Bone marrow (tissue), 2 donors: ENCODE measurements around the gene ANP32B.

Experiments
- DNase-seq, 2 donors: peaks; one replicate each; lab custom pipeline; 2025; lab: John Stamatoyannopoulos, UW

Gene ANP32B

DNA sequence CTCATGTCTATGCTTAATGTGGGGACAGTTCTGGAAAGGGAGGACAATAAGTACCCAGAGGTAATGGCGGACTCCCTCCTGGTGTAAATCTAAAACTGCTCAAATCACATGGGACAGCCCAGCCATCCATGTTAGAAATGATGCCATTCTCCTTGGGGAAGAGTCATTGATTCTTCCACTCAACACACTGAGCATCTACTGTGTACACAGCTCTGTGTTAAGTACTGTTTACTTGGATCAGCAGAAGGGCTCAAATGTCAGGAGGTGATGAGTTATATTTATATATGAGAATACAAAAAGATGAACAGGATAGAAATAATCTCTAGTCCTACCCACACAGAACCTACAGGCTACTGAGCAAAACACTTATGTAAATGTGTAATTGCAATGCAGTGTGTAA, 41.6 kb downstream of the ANP32B start:
- DNase-seq: no peak

DNA sequence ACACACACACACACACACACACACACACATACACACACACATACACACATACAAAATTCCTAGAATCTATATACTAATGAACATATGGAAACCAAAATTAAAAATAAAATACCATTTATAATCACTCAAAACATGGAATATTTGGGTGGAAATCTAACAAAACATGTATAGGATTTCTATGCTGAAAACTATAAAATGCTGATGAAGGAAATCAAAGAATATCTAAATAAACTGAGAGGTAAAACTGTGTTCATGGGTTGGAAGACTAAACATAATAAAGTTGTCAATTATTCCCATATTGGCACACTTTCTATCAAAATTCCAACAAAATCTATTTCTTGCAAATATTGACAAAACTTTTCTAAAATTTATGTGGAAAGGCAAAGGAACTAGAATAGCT, 48.0 kb downstream of the ANP32B start:
- DNase-seq: no peak

DNA sequence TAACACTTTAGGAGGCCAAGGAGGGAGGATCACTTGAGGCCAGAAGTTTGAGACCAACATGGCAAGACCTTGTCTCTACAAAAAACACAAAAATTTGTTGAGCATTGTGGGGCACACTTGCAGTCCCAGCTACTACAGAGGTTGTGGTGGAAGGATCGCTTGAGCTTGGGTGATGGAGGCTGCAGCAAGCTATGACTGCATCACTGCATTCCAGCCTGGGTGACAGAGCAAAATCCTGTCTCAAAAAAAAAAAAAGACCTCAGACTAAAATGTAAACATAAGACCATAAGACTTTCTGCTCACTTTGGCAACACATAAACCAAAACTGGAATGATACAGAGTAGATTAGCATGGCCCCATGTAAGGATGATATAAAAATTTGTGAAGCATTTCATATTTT, 48.8 kb downstream of the ANP32B start:
- DNase-seq: no peak

DNA sequence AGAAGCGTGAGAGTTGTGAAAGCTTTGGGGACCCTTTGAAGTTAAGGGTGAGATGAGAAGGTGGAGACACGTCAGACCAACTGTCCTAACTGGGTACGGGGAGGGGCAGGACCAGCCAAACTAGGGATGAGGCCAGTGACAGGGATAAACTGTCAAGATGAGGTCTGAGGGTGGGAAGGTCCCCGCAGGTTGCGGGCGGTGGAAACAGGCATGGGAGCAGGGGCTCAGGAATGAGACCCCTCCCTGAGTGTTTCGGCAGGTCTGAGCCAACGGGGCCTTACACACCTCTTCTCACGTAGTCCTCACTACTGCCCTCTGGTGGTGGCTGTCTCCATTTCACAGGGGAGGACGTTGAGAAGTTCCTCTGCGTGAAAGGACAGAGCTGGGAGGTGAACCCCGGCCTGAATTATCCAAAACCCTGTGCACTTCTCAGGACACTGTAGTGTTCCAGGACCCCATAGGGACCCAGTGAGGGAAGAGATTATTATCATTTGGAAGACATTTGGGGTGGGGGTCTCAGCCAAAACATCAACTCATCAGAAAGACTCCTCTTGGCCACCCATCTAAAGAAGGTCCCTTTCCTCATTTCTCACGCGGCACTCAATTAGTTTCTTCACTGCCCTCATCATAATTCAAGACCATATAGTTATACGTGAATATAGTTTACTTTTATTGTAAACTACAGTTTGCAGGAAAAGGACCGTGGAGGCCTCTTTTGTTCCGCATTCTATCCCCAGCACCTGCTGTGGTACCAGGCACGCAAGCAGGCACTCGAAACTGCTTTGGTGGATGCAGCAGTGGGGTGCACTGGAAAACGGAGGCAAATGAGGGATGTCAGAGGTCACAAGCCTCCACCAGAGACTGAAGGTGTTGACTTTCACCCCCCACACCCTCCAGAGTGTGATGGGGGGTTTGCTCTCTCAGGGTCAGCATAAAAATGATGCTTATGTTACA, 51.7 kb downstream of the ANP32B start:
- peak; percentile 43 to 63 for DNase-seq

DNA sequence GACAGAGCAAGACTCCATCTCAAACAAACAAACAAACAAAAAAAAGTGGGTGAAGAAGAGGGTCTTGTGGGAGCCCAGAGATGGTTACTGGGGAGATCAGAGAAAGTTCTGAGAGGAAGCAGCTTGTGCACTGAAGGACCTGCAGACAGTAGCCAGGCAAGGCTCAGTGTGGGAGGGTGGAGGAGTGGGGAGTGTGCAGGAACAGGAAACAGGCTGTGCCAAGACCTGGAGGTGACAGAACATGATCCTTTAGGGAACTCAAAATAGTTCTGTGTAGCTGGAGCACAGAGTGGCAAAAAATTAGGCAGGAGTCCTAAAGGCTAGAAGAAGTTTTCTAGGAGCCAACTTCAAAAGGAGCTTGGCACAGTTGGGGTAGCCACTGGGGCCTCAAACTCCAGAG, 54.2 kb downstream of the ANP32B start:
- peak in 1 of 2 donors; percentile 92 for DNase-seq

DNA sequence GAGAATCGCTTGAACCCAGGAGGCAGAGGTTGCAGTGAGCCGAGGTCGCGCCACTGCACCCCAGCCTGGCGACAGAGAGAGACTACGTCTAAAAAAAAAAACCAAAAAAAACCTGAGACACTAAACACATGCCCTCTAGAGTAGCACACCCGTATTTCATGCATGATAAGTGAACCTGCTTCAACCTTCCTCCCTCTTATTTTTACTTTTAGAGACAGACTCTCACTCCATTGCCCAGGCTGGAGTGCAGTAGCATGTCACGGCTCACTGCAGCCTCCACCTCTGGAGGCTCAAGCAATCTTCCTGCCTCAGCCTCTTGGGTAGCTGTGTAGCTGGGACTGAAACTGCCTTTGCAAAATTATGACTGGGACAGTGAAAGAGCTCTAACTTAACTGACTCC, 55.8 kb downstream of the ANP32B start:
- DNase-seq: no peak

DNA sequence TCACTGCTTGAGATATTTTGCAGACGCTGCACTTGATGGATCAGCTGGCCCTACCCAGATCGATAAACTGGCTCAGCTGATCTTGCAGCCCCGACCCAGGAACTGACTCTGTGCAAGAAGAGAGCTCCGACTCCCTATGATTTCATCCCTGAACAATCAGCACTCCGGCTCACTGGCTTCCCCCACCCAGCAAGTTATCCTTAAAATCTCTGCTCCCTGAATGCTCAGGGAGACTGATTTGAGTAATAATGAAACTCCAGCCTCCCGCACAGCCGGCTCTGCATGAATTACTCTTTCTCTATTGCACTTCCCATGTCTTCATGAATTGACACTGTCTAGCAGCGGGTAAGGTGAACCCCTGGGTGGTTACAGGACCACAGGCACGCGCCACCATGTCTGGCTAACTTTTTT, 56.5 kb downstream of the ANP32B start:
- DNase-seq: no peak

DNA sequence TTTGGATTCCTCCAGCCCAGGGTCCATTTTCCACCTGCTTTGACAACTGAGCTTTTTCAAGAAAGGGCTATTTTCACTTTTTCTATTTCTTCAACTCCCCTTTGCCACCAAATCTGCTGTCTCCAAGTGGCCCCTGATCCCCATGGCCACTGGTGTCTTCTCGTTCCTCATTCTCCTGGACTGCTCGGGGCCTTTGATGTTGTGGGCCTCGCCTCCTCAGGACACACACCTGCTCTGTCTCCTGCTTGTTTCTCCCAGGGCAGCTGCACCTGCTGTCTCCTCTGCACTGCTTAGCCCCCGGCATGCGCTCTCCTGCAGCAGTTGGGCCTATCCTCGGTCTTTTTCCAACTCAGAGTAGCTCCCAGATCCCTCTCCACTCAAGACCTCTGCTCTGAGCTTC, 57.1 kb downstream of the ANP32B start:
- no peak for DNase-seq

DNA sequence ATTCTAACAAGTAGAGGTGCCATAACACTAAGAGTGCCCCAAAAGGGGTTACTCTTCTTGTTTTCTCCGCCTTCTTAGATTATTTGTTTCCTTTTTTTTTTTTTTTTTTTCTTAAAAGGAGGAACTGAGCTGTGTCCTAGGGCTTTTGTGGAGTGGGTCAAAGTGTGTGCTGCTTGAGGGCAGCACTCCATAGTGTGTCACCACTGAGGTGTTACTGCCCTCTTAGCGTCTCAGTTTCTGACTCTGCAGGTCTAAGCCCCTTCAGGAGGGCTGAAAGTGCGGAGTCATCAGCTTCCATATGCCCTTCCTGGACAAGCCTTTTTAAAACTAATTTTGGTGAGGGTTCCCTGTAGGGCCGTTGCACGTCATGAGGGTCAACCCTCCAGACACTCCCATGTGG, 60.8 kb downstream of the ANP32B start:
- no peak for DNase-seq

DNA sequence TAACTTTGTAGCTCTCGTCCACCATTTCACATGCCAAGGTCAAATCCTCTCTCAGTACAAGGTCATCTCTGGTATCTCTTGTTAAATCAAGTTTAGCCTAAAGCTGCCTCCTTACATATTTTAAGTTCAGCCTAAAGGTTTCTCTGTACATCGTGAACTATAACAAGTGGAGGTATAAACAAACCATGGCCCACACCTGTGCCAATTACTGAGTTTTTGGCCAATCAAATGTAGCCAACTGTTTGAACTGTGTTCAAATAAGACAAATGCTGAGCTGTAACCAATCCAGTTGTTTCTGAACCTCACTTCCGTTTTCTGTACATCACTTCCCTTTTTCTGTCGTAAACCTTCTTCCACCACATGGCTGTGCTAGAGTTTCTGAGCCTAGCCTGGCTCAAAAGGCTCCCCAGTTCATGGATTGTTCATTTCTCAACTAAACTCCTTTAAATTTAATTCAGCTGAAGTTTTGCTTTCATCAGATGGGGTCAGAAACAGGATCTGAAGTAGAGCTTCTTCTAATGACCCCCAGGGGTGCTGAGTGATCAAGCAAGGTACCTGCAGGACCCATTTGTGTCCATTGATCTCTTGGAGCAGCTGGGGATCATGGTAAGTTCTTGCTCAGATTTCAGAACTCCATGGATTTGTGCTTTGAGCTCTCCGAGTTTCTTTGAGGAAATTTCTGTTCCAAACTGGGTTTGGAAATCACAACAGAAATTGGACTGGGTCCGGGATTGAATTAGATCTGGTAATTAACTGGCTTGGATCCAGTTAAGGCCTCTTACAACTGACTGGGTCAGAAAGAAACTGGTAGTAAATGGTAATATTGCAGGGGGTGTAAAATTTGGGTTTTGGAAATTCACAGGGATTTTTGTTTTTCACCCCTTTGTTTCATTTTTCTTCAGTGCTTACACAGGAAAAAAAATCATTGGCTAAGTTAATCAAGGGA, 62.4 kb downstream of the ANP32B start:
- DNase-seq: peak in 1 of 2 donors; percentile 89

DNA sequence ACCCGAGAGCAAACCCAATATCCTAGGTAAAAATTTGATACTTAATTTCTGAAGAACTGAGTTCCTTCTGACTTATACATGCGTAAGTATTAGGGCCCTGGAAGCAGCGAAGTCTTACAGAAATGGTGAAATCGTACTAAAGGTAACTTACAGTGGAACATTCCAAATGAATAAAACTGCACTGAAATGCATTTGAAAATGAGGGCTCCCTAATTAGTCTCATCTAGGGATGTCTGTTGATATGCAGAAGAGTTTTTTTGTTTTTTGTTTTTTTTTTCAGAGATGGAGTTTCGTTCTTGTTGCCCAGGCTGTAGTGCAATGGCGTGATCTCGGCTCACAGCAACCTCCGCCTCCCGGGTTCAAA, 63.0 kb downstream of the ANP32B start:
- no peak for DNase-seq

DNA sequence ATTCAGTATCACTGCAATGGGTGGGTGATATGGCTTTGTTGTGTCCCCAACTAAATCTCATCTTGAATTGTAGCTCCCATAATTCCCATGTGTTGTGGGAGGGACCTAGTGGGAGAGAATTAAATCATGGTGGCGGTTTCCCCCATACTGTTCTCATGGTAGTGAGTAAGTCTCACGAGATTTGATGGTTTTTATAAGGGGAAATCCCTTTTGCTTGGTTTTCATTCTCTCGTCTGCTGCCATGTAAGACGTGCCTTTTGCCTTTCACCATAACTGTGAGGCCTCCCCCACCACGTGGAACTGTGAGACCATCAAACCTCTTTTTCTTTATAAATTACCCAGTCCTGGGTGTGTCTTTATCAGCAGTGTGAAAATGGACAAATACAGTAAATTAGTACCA, 63.9 kb downstream of the ANP32B start:
- no peak for DNase-seq

DNA sequence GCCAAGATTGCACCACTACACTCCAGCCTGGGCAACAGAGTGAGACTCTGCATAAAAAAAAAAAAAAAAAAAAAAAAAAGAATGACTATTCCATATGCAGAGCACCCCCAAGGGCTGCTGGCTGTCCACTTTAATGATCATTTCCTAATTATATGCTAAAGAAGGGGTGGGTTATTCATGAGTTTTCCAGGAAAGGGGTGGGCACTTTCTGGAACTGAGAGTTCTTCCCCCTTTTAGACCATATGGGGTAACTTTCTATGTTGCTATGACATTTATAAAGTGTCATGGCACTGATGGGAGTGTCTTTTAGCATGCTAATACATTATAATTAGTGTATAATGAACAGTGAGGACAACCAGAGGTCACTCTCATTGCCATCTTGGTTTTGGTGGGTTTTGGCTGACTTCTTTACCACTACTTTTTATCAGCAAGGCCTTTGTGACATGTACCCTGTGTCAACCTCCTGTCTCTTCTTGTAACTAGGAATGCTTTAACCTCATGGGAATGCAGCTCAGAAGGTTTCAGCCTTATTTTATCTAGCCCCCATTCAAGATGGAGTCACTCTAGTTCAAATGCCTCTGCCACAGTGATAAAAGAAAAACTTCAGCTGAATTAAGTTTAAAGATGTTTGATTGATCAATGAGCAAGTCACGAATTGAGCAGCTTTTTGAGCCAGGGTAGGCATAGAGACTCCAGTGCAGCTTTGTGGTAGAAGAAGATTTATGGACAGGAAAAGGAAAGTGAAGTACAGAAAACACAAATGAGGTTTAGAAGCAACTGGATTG, 66.3 kb downstream of the ANP32B start:
- peak in 1 of 2 donors; percentile 81 for DNase-seq

DNA sequence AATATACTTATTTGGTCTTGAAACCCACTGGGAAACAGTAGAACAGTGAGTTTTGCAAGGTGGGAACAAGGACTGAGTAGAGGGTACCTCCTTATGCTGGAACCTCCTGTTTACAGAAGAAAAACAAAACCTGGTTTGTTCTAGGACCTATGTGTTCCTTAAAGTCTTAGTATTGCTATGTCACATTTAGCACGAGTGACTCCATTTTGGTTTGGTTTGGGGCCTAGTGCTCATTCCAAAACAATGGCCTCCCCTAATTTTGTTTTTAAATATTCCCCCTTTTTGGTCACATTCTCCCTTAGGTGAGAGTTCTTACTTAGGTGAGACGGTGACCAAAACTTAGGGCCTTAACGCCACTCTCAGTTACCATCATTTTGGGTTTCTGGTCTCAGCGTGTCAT, 67.2 kb downstream of the ANP32B start:
- no peak for DNase-seq

DNA sequence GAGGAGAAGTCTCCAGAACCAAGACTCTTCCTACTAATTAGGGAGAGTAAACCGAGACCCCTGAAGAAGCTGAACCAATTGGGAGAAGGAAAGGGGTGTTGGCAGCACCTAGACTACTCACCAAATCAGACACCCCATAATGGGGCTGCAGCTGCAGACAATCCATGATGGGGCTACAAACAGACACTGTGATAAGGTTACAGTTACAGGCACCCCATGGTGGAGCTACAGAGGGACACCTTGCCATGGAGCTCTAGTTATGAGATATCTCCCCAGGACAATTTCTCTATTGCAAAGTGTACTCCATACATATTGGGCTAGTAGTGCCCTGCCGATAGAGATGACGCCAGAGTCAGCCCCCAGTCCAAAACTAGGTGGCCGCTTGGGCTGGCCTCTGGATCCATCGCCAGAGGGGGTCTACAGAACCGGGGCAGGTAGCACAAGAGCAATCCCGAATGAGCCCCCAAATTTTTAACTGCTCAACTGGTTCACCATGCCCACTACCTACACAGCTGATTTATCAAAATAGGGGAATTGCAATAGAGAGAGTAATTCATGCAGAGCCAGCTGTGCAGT, 71.3 kb downstream of the ANP32B start:
- DNase-seq: no peak

DNA sequence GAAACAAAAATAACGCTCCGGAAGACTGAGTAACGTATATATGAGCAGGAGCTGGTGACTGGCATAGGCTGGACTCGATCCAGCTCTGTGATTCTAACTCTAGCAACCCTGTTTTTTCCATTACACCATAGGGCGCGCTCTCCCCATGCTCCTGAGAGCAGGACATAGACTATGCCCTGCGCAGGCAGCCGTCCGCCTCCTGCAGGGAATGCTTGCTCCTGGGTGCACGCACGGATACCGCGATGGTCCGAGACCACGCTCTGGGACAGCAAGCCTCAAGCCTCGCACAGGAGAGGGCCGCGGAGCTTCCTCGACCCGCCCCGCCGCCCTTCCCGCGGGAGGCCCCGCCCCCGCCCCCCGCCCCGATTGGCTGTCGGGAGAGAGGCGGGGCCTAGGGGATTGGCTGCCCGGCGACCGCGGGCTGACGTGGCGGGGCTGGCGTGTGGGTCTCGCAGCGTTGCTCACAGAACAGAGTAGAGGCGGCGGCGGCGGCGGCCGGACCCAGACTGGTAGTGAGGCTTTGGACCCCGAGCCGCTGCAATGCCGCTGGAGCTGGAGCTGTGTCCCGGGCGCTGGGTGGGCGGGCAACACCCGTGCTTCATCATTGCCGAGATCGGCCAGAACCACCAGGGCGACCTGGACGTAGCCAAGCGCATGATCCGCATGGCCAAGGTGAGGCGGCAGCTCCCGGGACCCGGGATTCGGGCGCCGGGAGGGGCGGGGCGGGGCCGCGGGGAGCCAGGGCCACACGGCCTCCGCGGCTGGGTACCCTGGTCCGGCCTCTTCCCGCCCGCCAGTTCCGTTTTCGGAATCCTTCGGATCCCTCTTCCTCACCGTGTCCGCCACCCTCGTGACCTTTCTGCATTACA, 73.4 kb downstream of the ANP32B start, which contains the start of gene NANS:
TSS of gene NANS (plus strand) at position 464 of the 869 bp plus-strand sequence. CDS start at position 541, 77 bp downstream.
- DNase-seq: peak; percentile 84 to 96

DNA sequence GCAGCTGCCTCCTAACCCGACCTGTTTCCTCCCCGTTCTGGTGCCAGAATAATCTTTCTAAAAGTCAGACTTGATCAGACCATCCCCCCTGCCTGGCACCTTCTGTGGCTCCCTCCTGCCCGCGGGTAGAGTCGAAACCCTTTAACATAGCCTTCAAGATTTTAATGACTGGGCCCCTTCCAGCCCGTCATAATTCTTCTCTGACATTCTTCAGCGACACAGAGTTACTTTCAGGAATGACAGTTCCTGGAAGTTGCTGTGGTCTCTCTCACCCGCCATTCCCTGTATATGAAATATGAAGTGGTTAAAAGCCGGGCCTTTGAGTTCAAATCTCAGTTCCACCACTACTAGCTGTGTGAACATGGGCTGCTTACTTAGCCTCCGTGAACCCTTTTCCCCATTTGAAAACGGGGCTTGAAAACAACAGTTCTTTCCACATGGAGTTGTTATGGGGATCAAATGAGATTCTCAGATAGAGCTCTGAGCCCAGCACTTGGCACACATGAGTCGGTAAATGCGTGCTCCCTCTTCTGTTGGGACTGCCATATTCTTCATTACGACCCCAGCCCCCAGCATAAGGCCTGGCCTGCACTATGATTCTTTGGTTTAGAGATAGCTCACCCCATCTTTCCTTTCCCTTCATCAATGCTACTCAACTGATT, 74.1 kb downstream of the ANP32B start:
- no peak for DNase-seq

DNA sequence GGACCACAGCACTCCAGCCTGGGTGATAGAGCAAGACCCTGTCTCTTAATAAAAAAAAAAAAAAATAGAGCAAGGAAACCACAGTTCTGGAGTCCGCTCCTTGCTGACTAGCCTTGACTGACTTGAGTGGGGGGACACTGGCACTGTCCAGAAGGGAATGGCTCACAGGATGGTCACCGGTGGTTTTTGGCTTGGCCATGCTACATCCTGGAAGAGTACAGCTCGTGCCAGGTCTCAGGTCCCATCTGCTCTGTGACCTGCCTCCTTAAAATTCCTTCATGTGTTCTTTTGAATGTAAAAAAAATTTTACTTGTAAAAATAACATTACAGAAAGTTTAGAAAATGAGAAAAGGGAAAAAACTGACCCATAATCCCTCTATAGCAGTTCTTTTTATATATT, 79.0 kb downstream of the ANP32B start:
- no peak for DNase-seq

DNA sequence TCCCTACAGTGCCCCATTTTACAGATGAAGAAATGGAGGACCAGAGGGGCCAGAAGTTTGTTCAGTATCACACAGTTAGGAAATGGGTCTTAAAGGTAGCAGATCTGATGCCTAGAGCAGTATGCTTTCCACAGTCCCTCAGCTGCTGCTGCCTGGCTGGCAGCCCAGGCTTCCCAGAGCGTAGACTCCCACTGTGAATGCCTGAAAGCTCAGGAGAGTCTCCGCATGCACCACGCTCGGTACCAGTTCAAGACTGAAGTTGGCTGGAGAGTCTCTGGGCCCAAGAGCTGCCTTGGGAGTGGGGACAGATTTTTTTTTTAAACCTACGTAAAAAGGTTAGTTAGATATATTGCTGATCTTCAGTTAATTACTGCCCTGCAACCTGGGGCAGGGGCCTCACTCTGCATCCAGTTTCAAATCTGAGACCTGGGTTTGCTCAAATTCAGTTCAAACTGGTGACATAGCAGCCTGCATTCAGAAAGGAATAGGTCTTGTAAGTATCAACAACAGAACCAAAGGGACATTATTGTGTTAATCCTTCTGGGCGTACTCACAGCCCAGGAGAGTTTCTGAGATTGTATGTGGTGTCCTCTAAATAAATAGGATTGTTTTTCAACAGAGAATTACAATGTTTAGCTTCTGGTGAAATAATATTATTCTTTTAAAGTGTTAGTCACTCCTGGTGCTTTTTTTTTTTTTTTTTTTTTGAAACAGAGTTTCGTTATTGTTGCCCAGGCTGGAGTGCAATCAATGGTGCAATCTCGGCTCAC, 81.7 kb downstream of the ANP32B start:
- no peak for DNase-seq
